ENCODE data around the gene TEAD1. TPM values are rescaled to one million over a fixed set of nuclear protein-coding genes. Genes with fewer than 3 reads are reported as not detected.

Gene TEAD1
- total and polyA plus RNA-seq, 2 experiments from 2014 or later = 45.9 to 105 TPM

DNA sequence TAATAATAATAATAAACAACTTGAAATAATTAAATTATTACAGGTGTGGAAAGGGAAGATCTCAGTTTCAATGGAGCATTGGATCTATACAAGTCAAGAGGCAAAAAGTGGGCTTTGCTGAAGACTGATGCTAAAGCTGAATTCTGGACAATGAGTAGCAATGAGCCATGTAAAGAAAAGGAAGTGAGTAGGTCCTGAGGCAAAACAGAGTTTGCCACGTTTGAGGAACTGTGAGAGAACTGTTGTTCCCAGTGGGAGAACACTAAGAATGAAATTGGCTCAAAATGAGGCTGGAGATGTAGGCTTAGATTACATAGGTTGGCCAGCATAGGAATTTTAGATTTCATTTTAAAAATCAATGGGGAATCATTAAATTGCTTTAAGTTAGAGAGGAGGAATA lies 33.9 kb upstream of the TEAD1 start:
- H3K36me3 ChIP-seq = no peaks in the 10 kb centered on the region
- H3K27ac ChIP-seq = no peak overlapping the region
- H3K27me3 ChIP-seq = no peaks in the 10 kb centered on the region
- H3K4me3 ChIP-seq = no peak overlapping the region
- TF ChIP-seq, protein P1, sequence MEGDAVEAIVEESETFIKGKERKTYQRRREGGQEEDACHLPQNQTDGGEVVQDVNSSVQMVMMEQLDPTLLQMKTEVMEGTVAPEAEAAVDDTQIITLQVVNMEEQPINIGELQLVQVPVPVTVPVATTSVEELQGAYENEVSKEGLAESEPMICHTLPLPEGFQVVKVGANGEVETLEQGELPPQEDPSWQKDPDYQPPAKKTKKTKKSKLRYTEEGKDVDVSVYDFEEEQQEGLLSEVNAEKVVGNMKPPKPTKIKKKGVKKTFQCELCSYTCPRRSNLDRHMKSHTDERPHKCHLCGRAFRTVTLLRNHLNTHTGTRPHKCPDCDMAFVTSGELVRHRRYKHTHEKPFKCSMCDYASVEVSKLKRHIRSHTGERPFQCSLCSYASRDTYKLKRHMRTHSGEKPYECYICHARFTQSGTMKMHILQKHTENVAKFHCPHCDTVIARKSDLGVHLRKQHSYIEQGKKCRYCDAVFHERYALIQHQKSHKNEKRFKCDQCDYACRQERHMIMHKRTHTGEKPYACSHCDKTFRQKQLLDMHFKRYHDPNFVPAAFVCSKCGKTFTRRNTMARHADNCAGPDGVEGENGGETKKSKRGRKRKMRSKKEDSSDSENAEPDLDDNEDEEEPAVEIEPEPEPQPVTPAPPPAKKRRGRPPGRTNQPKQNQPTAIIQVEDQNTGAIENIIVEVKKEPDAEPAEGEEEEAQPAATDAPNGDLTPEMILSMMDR (IDR thresholded peaks at IDR 0.05; ENCODE audit: low read depth, low read length) = no peak
- H3K4me1 ChIP-seq (ENCODE audit: low read depth) = no peaks in the 10 kb centered on the region
- H3K9me3 ChIP-seq (ENCODE audit: low read depth) = no peaks in the 10 kb centered on the region
- no peak for DNase-seq (ENCODE audit: low read depth in 1 of 2, low spot score in 1 of 2)

DNA sequence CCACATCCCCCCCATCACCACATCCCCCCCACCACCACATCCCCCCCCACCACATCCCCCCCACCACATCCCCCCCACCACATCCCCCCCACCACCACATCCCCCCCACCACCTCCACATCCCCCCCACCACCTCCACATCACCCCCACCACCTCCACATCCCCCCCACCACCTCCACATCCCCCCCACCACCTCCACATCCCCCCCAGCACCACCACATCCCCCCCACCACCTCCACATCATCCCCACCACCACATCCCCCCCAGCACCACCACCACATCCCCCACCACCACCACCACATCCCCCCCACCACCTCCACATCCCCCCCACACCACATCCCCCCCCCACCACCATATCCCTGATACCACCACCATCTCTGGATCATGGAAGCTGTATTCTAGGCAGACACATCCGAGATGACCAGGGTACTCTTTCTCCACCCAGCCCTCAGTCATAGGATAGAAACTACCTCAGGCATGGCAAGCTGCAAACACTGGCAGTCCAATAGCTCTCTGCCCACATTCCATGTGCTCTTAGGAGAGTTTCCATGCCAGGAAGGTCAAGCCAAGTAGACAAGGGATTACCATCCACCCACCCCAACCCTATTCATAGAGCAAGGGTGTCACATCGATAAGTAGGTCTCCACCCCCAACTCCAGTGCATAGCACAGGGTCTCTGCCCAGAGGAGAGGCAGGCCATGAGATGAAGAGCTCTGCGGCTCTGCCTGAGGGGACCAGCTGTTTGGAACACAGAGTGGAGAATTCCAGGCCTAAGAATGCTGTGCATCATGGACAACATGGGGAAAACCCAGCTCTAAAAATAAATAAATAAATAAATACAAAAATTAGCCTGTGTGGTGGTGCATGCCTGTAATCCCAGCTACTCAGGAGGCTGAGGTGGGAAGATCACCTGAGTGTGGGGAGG lies 33.0 kb upstream of the TEAD1 start:
- H3K27ac ChIP-seq = peak overlapping the region; percentile 18
- no peaks in the 10 kb centered on the region for H3K36me3 ChIP-seq
- H3K4me3 ChIP-seq = no peak overlapping the region
- no peak for DNase-seq (ENCODE audit: low read depth in 1 of 2, low spot score in 1 of 2)
- no peaks in the 10 kb centered on the region for H3K9me3 ChIP-seq (ENCODE audit: low read depth)
- no peaks in the 10 kb centered on the region for H3K27me3 ChIP-seq
- no peaks in the 10 kb centered on the region for H3K4me1 ChIP-seq (ENCODE audit: low read depth)
- TF ChIP-seq, protein P1 (IDR thresholded peaks at IDR 0.05; ENCODE audit: low read depth, low read length) = no peak

DNA sequence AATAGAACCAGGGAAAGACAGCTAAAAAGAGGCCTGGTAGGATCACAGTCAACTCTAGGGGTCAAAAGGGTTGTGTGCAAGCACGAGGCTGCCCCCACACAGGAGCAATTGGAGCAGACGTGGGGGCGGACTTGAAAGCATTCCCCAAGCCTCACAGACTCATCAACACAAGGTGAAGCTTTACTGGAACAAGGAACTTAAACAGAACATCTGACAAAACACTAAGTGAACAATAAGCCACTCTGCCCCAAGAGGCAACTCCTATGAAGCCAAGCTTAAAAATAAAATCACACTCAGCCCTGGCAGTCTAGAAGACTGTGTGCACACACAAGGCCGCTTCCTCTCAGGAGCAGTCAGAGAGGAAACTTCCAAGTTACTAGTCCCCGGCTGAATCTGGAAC lies 32.2 kb upstream of the TEAD1 start:
- H3K9me3 ChIP-seq (ENCODE audit: low read depth) = no peaks in the 10 kb centered on the region
- H3K4me1 ChIP-seq (ENCODE audit: low read depth) = no peaks in the 10 kb centered on the region
- TF ChIP-seq, protein P1 (IDR thresholded peaks at IDR 0.05; ENCODE audit: low read depth, low read length) = peak; percentile 2
- no peak overlapping the region for H3K4me3 ChIP-seq
- peak overlapping the region; percentile 18 for H3K27ac ChIP-seq
- H3K27me3 ChIP-seq = no peaks in the 10 kb centered on the region
- DNase-seq (ENCODE audit: low read depth in 1 of 2, low spot score in 1 of 2) = peak; percentile 22 to 56
- H3K36me3 ChIP-seq = no peaks in the 10 kb centered on the region

DNA sequence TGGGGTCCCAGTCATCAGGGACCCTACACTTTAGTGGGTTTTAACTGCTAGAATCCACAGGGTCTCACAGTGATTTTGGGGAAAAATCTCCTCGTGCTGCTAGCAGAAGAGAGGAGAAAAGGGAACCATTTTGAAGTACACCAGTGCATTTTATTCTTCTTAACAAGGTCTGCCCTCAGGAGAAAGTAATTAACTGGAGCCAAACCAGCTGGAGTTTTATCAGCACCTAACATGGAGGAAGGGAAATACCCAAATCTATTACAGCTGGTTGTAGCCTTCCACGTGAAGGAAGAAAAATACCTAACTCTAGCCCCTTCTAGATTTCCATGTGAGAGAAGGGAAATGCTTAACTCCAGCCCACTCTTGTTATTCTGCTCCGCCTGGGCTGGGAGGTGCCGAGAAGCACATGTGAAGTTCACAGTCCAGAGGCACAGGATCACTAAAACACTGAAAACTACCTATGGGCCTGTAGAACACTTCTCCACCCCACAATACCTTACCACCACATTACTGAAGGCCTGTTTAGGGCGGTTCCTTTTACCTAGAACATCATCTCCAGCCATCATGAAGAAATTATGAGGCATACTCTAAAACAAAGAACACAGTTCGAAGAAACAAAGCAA lies 31.3 kb upstream of the TEAD1 start:
- Histone ChIP-seq H3K36me3 (no peaks in the 10 kb centered on the region), H3K9me3 (ENCODE audit: low read depth) (no peaks in the 10 kb centered on the region), H3K4me3 (no peak overlapping the region), H3K27me3 (no peaks in the 10 kb centered on the region), H3K4me1 (ENCODE audit: low read depth) (no peaks in the 10 kb centered on the region), H3K27ac (no peak overlapping the region)
- DNase-seq (ENCODE audit: low read depth in 1 of 2, low spot score in 1 of 2) = peak in 1 of 2 donors; percentile 43
- TF ChIP-seq, protein P1 (IDR thresholded peaks at IDR 0.05; ENCODE audit: low read depth, low read length) = no peak

DNA sequence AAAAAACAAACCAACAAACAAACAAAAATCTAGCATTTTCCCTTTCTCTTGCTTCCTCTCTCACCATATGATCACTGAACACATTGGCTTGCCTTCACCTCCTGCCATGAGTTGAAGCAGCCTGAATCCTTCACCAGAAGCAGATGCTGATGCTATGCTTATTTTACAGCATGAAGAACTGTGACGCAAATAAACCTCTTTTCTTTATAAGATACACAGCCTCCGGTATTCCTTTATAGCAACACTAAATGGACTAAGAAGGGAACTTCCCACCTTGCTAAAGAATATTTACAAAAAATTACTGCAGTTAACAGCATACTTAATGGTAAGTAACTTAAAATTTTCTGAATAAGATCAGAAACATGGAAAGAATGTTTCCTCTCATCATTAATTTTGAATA lies 27.7 kb upstream of the TEAD1 start:
- no peak overlapping the region for H3K27ac ChIP-seq
- H3K27me3 ChIP-seq = no peaks in the 10 kb centered on the region
- no peak overlapping the region for H3K4me3 ChIP-seq
- H3K4me1 ChIP-seq (ENCODE audit: low read depth) = no peaks in the 10 kb centered on the region
- no peaks in the 10 kb centered on the region for H3K9me3 ChIP-seq (ENCODE audit: low read depth)
- TF ChIP-seq, protein P1 (IDR thresholded peaks at IDR 0.05; ENCODE audit: low read depth, low read length) = no peak
- H3K36me3 ChIP-seq = no peaks in the 10 kb centered on the region
- DNase-seq (ENCODE audit: low read depth in 1 of 2, low spot score in 1 of 2) = no peak

Data from cardiac muscle cell (in vitro differentiated cells and primary cell).